GM19395 (cell line): Measurements from ENCODE around the gene RFTN1.

Experiments used
- ATAC-seq: cut with Tn5 transposase; IDR thresholded peaks from one replicate; pipeline ENCODE4 v1.9.1; 2021; ENCODE audit warnings: mild to moderate bottlenecking, moderate library complexity; ENCODE audit not compliant: unreplicated experiment

RFTN1 gene

GRCh38 chr3:16468336-16469098, 45.0 kb downstream of the RFTN1 start:
- ATAC-seq, result peak; percentile 27

DNA sequence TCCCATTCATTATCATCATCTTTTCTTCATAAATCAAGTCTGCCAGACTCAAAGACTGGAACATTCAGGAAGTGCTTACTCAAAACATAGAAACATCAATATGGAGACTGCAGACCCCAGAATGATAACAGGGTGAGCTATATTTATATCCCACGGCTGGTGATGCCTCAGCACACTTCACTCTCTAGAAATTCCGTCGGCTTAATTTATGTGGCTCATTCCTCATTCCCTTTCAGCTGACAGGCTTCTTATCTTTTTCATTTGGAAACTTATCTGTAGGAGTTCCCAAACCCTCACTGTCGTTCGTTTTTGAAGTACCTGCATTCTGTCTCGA, 45.5 kb downstream of the RFTN1 start:
- ATAC-seq, result peak; percentile 36

GRCh38 chr3:16467393-16467792, 46.1 kb downstream of the RFTN1 start:
- peak; percentile 85 for ATAC-seq

DNA sequence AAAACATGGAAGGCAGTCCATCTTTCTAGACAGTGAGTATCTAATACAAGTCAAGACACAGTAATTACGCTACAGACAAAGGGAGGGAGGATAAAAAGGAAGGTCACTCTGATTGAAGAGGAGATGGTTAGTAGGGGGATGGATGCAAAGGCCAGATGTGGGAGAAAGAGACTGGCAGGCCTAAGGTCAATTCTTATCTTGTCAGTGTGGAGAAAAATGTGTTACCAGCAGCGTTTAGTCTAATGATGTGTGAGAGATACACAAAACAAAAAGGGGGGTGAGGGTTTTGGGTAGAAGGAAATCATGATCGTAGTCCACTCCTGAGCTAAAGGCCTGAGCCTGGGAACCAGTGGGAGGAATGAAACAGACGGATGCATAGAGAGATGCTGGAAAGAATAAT, 46.7 kb downstream of the RFTN1 start:
- no peak for ATAC-seq

DNA sequence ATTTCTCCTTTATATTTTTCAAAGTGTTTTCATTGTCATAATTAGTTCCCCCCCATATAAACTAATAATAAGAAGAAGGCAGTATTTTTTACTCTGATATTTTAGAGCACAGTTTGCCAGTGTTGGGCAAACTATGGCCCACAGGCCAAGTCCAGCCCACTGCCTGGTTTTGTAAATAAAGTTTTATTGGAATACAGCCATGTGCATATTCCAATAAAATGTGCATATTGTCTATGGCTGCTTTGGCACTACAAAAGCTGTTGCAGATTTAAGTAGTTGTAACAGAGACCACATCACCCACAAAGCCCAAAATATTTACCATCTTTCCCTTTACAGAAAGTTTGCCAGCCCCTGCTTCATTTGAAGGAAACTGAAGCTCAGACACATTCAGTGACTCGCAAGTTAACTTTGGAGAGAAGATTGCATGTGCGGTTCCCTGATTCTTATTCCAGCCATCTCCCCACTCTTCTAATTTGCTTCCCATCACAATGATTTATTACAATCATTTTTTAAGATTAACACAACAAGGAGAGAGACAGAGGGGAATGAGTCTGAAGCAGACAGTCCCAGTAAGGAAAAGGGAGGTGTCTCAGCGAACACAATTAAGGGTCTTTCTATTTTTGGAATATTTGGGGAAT, 48.9 kb downstream of the RFTN1 start:
- ATAC-seq, result no peak

- ATAC-seq, result no peak
These were observed 49.6 kb downstream of the RFTN1 start for GRCh38 chr3:16463914-16464313.

- no peak for ATAC-seq
These were observed 50.4 kb downstream of the RFTN1 start for GRCh38 chr3:16463119-16463518.

GRCh38 chr3:16462679-16463078, 50.8 kb downstream of the RFTN1 start:
- ATAC-seq, result no peak

- no peak for ATAC-seq
These were observed 51.8 kb downstream of the RFTN1 start for GRCh38 chr3:16461463-16462245.

DNA sequence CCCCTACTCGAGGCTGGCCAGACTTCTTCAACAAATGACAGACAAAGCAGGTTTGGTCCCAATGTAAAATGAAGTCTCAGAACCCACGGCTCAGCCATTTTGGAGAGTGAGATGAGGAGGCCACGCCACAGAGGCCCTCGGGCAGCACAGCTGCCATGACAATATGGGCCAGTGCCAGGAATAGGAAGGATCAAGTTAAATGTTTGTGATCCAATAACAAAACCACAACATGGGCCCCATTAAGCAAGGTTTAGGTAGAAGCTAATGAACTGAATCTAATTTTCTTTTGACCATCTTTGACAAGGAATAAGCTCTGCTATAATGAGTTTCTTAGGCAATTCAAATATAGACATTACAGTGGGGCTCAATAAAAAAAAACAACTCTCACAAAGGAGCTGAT, 52.6 kb downstream of the RFTN1 start:
- no peak for ATAC-seq

DNA sequence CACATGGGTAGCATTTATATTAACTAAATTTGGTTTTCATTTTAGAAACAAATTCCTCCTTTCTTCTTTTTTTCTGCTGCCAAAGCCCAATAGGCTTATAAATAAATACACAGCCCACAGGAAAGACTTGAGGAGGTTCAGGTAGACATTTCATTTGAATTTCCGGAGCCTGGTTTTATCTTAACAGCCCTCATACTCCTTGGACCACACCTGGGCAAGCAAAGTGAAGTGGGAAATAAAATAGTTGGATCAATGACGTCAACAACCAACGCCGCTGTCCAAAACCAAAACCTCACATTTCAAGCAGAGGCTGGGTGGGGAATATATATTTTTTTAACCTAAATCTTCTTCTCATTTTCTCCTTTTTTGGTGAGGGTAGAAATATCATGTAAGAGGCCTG, 53.2 kb downstream of the RFTN1 start:
- no peak for ATAC-seq

- no peak for ATAC-seq
These were observed 56.6 kb downstream of the RFTN1 start for GRCh38 chr3:16456784-16457415.

- no peak for ATAC-seq
These were observed 57.5 kb downstream of the RFTN1 start for GRCh38 chr3:16455966-16456365.

DNA sequence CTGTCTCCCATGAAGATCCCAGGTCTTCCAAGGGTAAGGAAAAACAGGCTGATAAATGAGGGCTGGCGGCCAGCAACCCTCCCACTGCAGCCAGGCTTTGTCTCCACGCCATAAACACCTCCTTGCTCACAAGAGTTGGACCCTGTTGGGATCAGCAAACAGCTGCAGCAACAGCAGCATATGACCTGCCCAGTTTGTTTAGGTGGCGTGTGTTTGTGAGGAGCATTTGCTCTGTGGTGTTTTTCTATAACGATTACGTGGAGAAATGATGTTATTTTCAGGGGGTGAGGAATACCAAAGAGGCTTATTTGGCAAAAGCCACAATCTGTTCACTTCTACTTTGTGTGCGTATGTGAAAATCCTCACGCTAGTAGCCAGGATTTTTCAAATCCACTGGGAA, 58.5 kb downstream of the RFTN1 start:
- ATAC-seq, result no peak

DNA sequence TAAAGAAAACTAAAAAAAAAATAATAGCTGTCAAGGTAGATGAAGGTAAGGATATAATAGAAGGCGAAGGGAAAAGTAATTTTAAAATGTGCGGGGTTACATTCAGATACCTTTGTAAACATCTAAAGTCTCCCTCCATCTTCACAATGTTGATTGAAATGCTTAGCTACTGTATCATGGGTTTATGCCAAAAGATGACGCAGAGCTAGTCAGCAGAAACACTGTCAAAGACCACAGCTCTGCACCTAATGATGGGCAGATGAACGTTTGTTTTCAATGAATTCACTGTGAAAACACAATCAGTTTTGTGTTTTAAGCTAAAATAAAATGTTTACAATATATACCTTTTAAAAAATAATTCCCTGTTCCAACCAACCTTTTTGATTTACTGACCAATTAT, 61.2 kb downstream of the RFTN1 start:
- ATAC-seq, result no peak

GRCh38 chr3:16449369-16449768, 64.1 kb downstream of the RFTN1 start:
- ATAC-seq, result no peak

DNA sequence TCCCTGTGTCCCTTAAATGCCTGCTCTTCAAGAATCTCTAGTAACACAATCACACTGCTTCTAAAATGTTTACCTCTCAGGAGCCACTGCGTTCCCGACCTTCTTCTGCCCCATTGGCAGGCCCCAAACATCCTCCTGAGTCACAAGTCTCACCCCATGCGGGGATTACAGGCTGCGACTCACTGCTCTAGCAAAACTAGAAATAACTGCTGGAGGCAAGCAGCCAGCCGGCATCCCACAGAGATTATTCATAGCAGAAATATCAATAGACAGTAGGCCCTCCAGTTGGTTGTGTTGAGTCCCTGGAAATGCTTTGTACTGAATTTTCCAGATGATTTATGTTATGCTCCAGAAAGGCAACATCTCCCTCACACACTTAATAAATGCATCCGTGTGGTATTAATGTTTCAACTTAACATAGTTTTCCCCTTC, 64.8 kb downstream of the RFTN1 start:
- ATAC-seq, result no peak

- ATAC-seq, result no peak
These were observed 66.4 kb downstream of the RFTN1 start for GRCh38 chr3:16447135-16447534.

DNA sequence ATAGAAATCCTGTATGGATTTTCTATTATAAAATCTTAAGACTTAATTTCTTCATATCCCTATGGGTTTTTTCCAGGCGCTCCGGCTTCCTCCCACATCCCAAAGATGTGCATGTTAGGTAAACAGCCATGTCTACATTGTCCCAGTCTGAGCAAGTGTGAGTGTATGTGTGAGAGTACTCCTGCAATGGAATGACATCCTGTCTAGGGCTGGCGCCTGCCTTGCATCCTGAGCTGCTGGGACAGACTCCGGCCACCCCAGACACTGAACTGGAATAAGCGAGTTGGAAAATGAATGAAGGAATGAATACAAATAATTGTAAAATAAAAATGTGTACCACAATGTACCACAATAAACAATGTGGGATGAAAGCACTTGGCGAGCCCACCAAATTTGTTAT, 69.2 kb downstream of the RFTN1 start:
- ATAC-seq, result no peak

- ATAC-seq, result no peak
These were observed 70.8 kb downstream of the RFTN1 start for GRCh38 chr3:16442730-16443129.

- ATAC-seq, result no peak
These were observed 72.1 kb downstream of the RFTN1 start for GRCh38 chr3:16441371-16441875.
